GM21737 (cell line): ENCODE measurements around the gene MPG.

Source experiments
- ATAC-seq: cut with Tn5 transposase; IDR thresholded peaks from one replicate; pipeline ENCODE4 v1.9.1; 2021; ENCODE audit warnings: mild to moderate bottlenecking, moderate library complexity; ENCODE audit not compliant: unreplicated experiment

The MPG gene

DNA sequence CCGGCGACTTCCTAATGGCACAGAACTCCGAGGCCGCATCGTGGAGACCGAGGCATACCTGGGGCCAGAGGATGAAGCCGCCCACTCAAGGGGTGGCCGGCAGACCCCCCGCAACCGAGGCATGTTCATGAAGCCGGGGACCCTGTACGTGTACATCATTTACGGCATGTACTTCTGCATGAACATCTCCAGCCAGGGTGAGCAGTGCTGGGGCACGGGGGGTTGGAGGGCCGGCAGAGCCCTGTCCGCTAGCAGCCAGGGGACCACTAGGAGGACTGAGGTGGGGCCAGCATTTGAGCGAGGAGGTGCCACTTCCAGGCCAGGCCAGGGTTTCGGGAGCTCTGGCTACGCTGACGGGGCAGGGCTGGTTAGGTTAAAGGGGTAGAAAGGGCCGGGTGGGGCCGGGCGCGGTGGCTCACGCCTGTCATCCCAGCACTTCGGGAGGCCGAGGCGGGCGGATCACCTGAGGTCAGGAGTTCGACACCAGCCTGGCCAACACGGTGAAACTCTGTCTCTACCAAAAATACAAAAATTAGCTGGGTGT, 5.1 kb downstream of the MPG start:
- no peak for ATAC-seq

DNA sequence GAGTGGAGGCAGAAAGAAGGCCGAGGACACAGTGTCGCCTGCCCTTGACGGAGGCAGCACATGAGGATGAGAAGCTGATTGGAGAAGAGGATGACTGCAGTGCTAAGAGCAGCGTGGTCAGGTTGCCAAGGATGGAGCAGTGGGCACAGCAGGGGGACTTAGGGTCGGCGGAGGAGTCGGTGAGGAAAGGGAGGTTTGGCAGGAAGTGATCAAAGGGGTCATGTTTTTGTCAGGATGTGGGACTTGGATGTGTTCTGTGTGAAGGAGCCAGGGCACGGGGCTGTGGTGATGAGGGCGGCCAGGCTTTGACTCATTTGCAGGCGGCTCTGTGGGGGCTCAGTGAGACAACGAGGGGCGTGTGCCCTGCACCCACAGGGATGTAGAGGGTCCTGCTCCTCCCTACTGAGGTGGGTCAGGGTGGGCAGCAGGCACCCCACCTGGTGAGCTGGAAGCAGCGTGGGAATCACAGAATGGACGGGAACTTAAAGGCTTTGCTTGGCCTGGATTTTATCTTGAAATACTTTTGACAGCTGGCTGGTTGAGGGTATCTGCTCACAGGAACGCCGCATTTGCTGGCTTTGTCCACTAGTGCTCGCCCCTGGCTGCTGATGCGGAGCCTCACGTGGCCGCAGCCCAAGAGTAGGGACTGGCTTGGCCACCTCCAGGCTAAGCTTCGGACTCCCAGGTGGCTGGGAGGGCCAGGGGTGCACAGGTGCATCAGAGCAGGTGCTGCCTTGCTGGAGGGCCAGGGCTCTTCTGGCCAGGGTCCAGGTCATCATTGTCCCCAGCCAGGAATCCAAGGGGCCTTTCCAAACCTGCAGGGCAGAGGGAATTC, 6.0 kb downstream of the MPG start:
- ATAC-seq: no peak

DNA sequence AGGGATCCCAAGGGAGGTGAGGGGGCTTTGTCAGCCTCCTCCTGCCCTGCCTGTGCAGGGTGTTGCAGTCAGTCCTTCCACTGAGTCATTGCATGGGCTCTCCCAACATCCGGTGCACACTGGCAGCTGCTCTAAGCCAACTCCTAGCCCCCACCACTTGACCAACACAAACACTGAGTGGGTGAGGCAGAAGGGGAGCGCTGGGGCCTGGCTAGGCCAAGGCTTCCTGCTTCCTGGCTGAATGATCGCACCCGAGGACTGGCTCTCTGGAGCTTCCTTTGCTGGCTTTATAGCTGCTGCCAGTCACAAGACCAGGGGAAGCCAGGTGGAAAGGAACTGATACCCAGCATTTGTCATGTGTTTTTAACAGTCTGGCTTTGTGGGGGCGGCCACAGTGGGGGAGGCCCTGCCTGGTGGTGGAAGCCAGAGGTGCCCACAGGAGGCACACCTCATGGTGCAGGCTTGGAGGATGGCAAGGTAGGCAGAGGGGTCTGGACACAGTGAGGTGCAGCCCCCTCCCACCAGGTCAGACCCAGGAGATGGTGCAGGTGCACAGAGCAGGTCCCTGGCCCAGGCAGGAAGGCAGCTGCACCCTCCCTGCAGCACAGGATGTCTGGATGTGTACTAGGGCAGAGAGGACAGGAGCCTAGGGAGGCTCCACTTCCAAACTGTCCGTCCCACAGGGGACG, 6.8 kb downstream of the MPG start:
- ATAC-seq: peak; percentile 64

DNA sequence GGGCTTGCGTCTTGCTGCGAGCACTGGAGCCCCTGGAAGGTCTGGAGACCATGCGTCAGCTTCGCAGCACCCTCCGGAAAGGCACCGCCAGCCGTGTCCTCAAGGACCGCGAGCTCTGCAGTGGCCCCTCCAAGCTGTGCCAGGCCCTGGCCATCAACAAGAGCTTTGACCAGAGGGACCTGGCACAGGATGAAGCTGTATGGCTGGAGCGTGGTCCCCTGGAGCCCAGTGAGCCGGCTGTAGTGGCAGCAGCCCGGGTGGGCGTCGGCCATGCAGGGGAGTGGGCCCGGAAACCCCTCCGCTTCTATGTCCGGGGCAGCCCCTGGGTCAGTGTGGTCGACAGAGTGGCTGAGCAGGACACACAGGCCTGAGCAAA, 7.4 kb downstream of the MPG start:
- ATAC-seq: no peak

DNA sequence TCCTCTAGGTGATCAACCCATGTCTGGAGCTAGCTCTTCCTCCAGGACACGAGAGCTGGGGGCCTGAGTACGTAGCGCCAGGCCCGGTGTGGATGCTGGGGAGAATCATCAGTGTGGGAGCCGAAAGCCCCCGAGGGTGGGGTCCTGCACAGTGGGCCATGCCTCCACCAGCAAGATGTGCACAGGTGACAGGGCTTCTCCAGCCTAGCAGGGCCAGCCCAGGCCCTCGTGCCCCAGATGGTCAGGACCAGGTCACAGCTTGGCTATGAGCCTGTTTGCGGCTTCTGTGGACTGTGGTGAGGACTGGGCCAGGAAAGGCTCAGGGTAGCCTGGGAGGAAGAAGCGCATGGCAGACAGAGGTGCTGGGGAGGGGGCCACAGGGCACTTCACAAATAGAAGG, 7.8 kb downstream of the MPG start:
- ATAC-seq: no peak

DNA sequence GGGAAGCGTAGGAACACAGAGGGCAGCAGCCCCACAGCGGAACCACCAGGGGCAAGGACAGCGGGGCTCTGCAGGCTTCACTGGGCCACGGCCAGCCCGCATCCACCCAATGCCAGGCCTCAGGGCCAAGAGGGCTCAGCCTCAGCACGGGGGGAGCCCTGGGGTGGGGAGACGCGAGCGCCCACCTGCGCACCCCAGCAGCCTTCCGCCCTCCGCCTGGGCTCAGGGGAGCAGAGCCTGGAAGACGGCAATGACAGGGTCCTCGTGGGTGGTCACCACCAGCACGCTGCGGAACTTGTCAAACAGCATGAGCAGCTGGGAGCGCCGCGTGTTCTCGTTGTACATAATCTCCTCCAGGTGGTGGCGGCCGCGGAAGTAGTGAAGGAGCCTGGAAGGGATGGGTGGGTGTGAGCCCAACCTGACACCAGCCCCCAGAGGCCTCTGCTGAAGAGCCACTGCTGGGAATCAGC, 8.5 kb downstream of the MPG start:
- no peak for ATAC-seq

DNA sequence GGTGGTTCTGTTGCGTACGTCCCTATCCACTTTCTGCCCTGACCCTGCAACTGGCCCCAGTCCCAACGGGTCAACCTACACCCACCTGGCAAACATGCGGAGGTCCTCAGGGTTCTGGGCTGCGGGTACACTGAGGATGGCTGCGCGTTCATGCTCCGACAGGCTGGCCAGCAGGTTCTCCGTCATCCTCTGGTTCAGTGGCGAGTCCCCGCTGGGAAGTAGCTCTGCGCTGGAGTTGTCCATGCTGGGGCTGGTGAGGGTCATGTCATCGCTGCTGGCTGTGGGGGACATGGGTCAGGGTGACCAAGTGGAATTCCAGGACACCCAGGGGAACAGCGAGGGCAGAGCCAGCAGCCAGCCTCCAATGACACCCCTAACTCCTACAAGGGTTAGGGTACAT, 10.6 kb downstream of the MPG start:
- ATAC-seq: no peak

DNA sequence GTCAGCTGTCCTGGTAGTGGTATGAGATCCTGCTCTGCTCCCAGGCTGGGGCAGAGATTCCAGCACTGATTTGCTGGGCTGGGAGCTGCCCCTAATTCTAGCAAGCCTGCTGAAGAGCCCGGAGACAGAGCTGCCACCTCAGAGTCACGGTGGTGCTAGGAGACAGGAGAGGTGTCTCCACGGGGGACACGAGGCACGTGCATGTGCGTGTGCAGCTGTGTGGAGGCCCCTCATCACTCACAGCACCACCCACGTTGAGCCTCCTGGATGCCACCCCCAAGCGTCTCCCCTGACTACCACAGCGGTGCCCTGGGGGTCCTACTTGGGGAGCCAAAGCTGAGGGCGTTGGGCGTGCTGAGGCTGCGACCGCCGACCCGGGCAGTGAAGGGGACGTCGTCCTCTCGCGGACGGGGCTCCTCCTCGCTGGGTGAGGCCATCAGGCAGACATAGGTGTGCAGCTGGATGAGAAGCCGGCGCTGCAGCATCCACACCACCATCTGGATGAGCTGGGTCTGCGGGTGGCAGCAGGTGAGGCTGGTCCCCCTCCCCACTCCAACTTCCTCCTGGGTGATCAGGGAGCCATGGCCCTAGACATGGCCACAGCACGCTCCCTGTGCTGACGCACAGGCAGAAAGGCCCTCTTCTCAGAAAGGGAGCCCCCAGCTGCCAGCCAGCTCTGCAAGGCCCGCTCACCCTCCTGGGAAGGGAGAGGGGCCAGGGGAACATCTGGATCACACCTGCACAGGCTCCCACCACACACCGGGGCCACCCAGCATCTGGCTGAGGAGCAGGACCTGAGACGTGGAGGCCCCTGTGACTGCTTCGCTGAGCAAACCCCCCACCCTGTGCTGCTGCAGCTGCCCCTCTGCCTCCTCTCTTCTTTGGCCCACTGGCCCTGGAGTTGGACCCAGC, 11.6 kb downstream of the MPG start:
- ATAC-seq: no peak

DNA sequence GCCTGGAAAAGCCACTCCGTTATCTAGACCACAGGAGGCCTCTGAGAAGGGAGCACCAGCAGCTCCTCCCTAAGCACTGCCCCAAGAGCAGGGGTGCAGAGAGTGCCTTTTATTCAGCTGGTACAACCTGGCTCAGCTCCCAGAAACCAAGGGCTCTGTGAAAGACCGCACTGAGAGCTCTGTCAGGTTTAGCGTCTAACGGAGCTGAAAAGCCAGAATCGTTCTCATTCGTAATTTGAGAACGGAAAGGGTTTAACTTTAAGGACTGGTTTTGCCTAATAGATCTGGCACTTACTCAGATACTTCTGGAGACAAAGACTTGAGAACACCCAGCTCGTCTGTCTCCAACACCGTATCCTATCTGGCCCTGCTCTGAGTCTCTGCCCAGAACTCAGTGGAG, 13.5 kb downstream of the MPG start:
- ATAC-seq: no peak

DNA sequence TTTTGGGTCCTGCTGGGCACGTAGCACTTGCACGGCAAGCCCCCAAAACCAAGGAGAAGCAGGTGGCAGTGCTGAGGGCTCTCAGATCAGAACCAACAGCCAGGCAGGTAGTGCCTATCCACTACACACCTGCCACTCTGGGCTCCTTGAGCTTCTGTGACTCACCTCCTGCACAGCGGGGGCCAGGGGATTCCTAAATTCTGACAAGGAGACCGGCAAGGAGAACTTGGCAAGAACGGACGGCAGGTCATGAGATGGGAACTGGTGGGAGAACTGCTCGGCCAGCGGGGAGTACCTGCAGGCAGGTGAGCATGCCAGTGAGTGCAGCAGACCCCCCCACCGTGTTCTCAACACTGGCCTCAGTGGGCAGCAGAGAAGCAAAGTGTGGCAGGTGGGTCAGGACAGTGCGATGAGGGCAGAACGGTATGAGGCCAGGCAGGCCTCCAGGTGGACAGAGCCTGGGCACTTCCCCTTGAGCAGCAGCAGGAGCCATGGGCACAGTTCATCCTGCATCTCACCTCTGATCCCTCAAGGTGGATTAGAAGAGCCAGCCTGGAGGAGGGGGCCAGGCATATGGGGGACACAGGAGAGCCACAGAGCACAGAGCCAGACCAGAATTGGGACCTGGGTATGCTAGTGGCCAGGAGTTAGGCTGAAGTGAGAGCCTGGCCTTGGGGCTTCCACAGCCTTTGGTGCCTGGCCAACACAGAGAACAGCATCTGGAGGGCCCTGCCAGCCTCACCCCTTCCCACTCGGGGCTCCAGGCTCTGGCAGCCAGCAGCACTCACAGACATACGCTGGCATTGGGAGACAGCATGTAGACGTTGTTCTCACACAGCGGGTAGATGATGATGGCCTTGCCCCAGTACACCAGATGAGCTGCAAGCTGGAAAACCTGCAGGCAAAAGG, 14.7 kb downstream of the MPG start:
- no peak for ATAC-seq

DNA sequence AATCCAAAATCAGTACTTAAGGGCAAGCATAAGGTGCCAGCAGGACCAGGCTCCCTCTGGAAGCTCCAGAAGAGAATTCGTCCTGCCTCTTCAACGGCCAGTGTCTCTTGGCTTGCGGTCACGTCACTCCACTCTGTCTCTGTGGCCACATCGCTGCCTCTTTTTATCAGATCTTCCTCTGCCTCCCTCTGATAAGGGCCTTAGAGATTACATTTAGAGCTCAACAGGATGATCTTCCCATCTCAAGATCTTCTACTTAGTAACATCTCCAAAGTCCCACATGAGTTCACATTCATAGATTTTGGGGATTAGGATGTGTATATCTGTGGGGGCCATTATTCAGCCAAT, 16.9 kb downstream of the MPG start:
- no peak for ATAC-seq

DNA sequence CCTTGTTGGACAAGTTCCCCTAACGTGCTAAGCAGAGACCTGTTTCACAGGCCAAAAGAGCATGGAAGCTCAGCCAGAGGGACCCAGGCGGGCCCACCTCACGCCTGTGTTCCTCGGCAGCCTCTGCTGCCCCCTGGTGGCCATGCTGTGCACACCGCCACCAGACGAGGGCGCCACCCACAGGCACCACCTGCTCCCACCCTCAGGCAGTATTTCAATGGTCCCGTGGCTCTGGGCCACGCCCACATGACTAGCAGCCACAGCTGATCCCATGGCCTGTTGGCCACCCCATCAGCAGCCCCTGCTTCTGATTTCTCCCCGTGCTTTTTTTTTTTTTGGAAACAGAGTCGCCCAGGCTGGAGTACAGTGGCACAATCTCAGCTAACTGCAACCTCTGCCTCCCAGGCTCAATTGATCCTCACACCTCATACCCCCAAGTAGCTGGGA, 18.9 kb downstream of the MPG start:
- ATAC-seq: peak; percentile 81

DNA sequence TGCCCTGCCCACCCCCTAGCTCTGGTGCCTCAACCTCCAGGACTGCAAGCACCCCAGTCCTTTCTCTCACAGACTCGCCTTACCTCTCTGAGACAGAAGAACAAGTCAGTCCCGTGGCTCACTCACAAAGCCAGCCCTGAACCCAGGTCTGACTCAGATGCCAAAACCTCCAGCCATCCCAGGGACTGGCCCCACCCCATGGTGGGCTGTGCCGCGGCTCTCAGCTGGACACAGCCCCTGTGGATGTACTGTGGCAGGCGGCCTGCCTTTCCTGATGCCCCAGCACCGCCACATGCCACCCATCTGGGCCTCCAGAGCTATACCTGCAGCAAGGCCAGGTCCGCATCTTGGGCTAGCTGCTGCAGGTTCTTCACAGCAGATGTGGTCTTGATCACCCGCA, 19.8 kb downstream of the MPG start:
- ATAC-seq: no peak

DNA sequence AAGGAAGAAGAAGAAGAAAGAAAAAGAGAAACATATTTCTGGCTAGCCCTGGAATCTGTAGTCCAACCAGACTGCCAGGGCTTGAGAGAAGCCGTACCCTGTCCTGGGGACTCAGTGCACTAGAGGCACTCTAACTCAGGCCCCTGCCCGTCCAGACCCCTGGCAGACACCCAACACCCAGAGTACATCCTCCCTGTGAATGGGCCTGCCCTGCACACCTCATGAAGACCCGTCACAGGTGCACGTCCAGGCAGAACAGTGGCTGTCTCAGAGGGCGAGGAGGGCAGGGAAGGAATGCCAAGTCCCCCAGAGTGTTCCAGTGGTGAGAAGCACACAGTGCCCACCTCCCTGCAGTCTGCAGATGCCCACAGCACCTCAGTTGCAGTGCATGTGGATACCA, 23.0 kb downstream of the MPG start:
- ATAC-seq: no peak

DNA sequence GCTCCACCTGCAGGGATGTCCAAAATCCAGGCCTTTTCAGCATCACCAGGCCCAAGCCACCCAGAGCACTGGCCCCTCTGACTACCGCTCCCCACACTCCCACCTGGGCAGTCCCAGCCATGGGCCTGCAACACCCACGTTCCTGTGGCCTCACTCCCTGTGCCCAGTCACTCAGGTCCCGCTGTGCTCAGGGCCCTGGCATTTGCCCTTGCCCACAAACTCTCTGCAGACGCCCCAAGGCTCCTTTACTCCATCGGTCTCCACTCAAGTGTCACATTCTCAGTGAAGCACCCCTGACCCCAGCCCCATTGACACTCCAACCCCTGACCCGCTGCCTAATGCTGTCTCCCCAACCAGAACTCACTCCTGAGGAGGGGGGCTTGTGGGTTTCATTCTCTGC, 23.6 kb downstream of the MPG start:
- no peak for ATAC-seq

DNA sequence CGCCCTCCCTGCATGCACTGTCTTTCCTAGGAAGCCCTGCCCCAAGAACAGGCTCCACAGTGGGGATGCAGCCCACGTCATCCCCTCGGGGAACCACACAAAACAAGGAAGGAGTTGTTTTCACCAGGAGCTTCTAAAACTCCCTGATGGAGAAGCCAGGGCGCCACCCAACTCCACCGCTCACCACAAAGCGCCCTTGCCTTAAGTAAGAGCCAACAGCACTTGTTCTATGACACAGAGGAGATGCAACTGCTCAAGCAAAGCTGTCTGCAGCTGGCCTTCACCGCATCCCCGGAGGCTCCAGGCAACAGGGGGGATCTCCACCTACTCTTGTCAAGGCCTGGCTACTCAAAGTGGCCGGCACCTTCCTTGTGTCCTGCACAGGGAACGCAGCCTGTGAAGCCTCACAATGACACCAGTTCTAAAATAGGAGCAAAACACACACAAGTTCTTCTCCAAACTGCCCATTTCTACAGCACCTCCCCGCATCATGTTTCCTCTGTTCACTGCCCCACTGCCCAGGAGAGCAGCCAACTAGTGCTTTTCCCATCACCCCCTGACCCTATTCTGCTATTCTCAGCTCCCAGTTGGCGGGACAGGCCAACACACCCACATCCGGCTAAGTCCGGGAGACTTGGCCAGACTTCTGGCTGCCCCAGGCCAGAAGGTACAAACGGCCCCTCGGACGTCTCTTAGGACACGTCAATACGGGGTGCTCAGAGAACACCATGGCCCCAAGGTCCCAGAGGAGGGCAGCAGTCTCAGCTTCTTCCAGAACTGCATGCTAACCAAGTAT, 24.2 kb downstream of the MPG start:
- ATAC-seq: no peak

DNA sequence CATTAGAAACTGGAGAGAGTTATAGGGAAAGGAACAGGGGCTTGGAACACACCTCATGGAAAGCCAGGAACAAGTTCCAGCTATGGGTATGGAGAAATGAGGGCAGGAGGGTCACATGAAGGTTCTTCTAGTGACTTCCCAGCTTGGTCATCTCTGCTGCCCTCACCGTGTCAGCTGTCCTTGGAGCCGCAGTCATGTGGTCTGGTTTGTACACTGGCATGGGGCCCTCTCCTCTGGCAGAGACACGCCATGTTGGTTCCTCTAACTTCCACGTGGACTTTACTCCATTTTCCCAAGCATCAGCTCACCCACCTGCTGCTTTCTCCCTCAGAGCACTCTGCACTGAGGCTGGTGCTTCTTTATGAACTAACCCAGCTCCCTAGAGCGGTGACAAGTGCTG, 26.3 kb downstream of the MPG start:
- ATAC-seq: no peak

DNA sequence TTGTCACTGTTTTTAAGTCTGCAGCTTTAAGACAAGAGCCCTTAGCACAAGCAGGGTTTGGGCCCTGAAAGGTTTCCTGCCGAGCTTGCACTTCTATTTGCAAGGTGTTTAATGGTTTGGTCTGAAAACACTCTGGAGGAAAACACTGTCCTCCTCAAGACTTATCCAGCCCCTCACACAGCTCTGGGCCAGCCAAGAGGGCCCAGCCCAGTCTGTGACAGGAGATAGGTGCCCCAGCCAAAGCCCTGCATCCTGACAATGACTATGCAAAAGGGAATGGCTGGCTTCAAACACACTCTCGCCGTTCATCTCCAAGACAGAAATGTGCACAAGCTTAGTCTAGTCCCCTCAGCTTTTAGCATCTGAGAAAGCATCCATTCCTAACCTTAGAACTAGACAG, 26.9 kb downstream of the MPG start:
- ATAC-seq: no peak

DNA sequence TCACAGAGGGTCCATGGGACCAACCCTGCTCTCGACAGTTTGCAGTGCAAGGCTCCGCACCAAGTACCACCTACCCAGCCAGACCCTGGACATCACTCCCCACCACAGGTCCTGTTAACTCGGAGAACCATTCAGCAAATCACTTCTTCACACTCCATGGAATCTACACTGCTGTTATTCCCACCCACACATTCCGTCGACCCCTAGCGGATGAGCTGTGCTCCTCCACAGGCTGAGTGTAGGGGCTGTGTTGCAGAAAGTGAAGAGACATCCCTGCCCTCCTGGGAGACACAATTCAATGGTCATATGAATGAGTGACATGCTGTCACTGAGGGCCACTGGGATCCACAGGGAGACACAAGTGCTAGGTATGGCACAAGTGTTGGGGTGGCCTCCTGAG, 27.5 kb downstream of the MPG start:
- ATAC-seq: no peak
